ENCODE results near the gene PPP1R8.

GRCh38 chr1:27787895-27788294 lies 42.7 kb upstream of the PPP1R8 start:
- no peak for TF ChIP-seq CTCF (IDR thresholded peaks at IDR 0.05)
- no peak for TF ChIP-seq POLR2A (IDR thresholded peaks at IDR 0.05)
